Small intestine (tissue), 7 donors: ENCODE results near the gene COL4A3. TPM values are rescaled to one million over a fixed set of nuclear protein-coding genes. Genes with fewer than 3 reads are reported as not detected.
A peak's percentile ranks its signal among the peaks of the same experiment; 100 is the strongest.

Experiments
- DNase-seq, 2 donors: peaks; one replicate each; pipeline versions ENCODE4 v3.0.0 to v3.0.0-alpha.2; 2013
- FAIRE-seq: peaks from 2 replicates; lab custom pipeline; 2012; peaks lifted over from hg19 to GRCh38; lab: Jason Lieb, UNC
- H3K27ac ChIP-seq, 3 donors: one replicate each; pipeline ENCODE4 v1.5.1; 2013; ENCODE audit warnings: low read length in 2 of 3, mild to moderate bottlenecking in 2 of 3, control low read depth in 1 of 3, inconsistent platforms in 1 of 3, low read depth in 1 of 3, moderate library complexity in 1 of 3
- H3K27me3 ChIP-seq, 3 donors: one replicate each; pipeline ENCODE4 v1.6.1; 2013; ENCODE audit warnings: low read length in 3 of 3, inconsistent platforms in 1 of 3; ENCODE audit not compliant: control insufficient read depth in 3 of 3, insufficient read depth in 3 of 3
- H3K36me3 ChIP-seq, 3 donors: one replicate each; pipeline ENCODE4 v1.6.1; 2013; ENCODE audit warnings: low read length in 3 of 3, inconsistent platforms in 1 of 3, low read depth in 1 of 3, mild to moderate bottlenecking in 1 of 3, moderate library complexity in 1 of 3; ENCODE audit not compliant: control insufficient read depth in 3 of 3, insufficient read depth in 2 of 3
- H3K4me1 ChIP-seq, 3 donors: one replicate each; pipeline ENCODE4 v1.6.1; 2013; ENCODE audit warnings: low read length in 2 of 3, inconsistent platforms in 1 of 3, low read depth in 1 of 3, mild to moderate bottlenecking in 1 of 3, moderate library complexity in 1 of 3; ENCODE audit not compliant: control insufficient read depth in 3 of 3, insufficient read depth in 2 of 3
- H3K4me3 ChIP-seq, 3 donors: one replicate each; pipeline ENCODE4 v1.5.1; 2013; ENCODE audit warnings: low read length in 3 of 3, control low read depth in 1 of 3, inconsistent platforms in 1 of 3, low read depth in 1 of 3, mild to moderate bottlenecking in 1 of 3, moderate library complexity in 1 of 3
- H3K9me3 ChIP-seq, 2 donors: one replicate each; pipeline ENCODE4 v1.6.1; 2013; ENCODE audit warnings: low read depth in 1 of 2, low read length in 1 of 2; ENCODE audit not compliant: control insufficient read depth in 2 of 2, insufficient read depth in 1 of 2
- WGBS, 3 donors: extraction: QIAGEN DNeasy Blood & Tissue Kit; methylation state at CpG; one replicate each; pipeline ENCODE4 v1.1.7; 2013; 5-methylcytosine and 5-hydroxymethylcytosine counted together
- polyA plus RNA-seq, 4 donors: library from polyadenylated mRNA; stranded (reverse) in 3 of 4; unstranded in 1 of 4; fragments of 200-250 nt in 3 of 4; fragments of 120-200 nt in 1 of 4; gene quantifications; one replicate each; pipeline versions ENCODE4 v1.2.1 to v1.2.3, GENCODE V29; 2013
- donor health status: healthy with polysubstance abuse.
- donor health status: control.
- donor health status: control.
- donor health status: Bipolar disorder and iron deficiency.
- donor health status: healthy.

COL4A3 gene
- polyA plus RNA-seq, 4 donors, result under 0.01 to 0.21 (median 0.01) TPM; not detected in 1

DNA sequence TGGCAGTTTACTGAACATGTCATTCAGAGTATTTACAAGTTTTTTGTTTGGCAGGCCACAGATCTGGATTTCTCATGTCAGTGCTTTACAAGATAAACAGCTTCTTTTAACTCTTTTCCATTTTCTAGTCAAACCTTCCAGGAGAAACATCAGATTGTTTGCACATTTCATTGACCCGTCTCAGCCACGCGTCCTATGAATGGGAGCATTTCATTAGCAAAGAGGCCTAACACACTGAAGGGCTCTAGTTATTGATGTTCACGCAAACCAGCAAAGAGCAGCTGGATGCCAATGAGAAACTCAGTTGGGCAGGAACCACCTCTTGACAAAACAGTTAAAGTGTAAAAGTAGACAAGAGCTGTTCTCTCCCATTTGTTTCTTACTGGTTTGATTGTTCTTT lies 131.4 kb downstream of the COL4A3 start:
- Histone ChIP-seq H3K27ac (no peak overlapping the region), H3K27me3 (no peaks in the 10 kb centered on the region), H3K36me3 (no peaks in the 10 kb centered on the region), H3K4me1 (no peaks in the 10 kb centered on the region), H3K9me3 (no peaks in the 10 kb centered on the region), H3K4me3 (no peak overlapping the region)
- FAIRE-seq (no peak), DNase-seq (no peak)
- 89 to 96% (median 93%) methylated on average over 4 of the region's 4 CpGs for WGBS, 3 donors

DNA sequence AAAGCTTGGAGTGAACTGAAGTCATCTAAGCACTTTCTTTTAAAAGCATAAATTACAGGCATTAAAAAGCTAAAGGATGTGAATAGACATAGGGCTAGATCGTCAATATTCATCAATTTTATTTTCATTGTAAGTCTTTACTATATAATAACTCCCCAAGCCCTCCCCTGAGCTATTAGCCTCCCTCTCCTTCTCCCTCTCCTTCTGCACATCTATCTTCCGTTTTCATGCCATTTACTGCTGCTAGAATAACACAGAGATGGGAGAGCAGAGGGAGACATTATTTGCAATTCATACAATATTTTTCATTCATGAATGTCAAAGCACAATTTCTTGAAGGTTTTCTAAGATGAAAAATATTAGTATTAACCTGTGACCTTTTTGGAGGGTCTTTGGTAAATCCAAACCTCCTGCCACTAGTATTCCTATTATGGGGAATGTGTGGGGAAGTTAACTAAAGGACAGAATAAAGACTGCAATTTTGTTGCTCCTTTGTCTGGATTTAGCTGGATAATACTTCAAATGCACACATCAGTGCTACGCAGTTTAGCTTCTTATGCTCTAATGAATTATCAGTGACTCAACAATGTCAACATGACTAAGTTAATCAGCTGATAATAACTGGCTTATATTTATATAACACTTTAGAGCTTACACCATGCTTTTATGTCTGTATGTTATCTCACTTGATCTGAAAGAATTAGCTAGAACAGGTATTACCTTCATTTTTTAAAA lies 132.4 kb downstream of the COL4A3 start:
- no peaks in the 10 kb centered on the region for H3K36me3 ChIP-seq
- no peak overlapping the region for H3K4me3 ChIP-seq
- no peaks in the 10 kb centered on the region for H3K9me3 ChIP-seq
- FAIRE-seq (no peak), DNase-seq (peak in 1 of 2 donors; percentile 48)
- no peaks in the 10 kb centered on the region for H3K4me1 ChIP-seq
- H3K27ac ChIP-seq, result no peak overlapping the region
- 67 to 79% (median 74%) methylated on average over 3 of the region's 3 CpGs for WGBS, 3 donors
- H3K27me3 ChIP-seq, result no peaks in the 10 kb centered on the region

DNA sequence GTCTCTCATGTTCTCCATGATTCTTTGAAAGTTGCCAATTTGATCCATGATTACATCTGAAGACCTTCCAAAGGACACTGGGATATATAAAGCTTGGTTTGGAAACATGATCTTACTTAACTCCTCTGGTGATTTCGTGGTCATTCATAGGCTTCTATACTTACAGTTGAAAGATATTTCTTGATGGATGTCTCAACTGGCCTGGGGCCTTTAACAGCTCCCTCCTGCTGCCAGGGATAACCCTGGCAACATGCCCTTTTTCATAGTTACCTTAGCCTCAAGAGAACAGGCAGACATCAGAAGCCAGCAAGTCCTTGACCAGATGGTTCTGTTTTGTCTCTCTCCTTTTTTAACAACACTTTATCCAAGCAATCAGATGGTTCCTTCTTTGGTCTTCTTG lies 137.1 kb downstream of the COL4A3 start:
- Histone ChIP-seq H3K36me3 (no peaks in the 10 kb centered on the region), H3K4me3 (no peak overlapping the region), H3K27me3 (no peaks in the 10 kb centered on the region), H3K27ac (no peak overlapping the region), H3K9me3 (no peaks in the 10 kb centered on the region), H3K4me1 (no peaks in the 10 kb centered on the region)
- DNase-seq, result no peak
- WGBS, 3 donors, result 62 to 84% (median 75%) methylated on average over 1 of the region's 1 CpG
- FAIRE-seq, result no peak

DNA sequence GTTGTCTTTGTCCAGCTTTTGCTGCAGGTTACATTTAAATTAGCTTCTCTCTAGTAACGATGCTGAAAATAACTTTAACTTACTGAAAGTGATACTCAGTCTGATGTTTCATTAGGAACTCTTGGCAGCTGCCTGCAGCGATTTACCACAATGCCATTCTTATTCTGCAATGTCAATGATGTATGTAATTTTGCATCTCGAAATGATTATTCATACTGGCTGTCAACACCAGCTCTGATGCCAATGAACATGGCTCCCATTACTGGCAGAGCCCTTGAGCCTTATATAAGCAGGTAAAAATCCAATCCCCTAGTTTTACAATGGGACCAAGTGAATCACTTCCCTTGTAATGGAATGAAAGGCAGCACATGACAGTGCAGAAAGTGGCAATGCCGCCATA lies 144.4 kb downstream of the COL4A3 start:
- H3K27ac ChIP-seq, result no peak overlapping the region
- no peak overlapping the region for H3K4me3 ChIP-seq
- no peaks in the 10 kb centered on the region for H3K27me3 ChIP-seq
- DNase-seq, result no peak
- no peaks in the 10 kb centered on the region for H3K4me1 ChIP-seq
- H3K9me3 ChIP-seq, result no peaks in the 10 kb centered on the region
- H3K36me3 ChIP-seq, result no peaks in the 10 kb centered on the region
- 85 to 89% (median 89%) methylated on average over 4 of the region's 4 CpGs for WGBS, 3 donors
- FAIRE-seq, result no peak

GRCh38 chr2:227310756-227311110 lies 146.3 kb downstream of the COL4A3 start:
- Histone ChIP-seq H3K4me1 (no peaks in the 10 kb centered on the region), H3K36me3 (no peaks in the 10 kb centered on the region), H3K27me3 (no peaks in the 10 kb centered on the region), H3K27ac (no peak overlapping the region), H3K4me3 (no peak overlapping the region), H3K9me3 (no peaks in the 10 kb centered on the region)
- DNase-seq (no peak), FAIRE-seq (no peak)
- 92 to 95% (median 92%) methylated on average over 4 of the region's 4 CpGs for WGBS, 3 donors

DNA sequence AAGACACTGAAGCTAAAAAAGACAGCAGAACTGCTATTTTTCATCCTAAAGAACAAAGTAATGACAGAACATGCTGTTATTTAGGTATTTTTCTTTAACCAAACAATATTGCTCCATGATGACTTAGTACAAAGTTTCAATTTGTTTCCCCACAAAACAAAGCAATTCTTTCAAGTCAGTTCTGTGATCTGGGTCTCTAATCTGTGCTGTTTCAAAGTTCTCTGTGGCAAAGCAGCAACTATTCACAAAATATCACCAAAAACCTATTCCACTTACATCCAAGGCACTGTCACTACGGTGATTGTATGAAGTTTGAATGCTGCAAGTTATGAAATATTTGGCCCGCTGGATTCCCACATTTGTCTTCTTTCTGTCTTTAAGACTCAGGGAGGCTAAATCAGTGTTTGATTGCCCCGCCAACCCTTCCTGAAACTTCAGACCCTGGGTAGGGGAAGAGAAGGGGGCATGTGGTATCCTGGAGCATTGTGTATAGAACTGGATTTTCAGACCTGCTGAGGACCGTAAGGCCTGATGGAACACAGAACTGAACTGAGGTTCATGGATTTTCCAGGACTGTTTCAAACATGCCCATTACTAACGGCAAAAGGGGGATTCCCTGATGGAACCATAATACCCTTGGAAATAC lies 147.6 kb downstream of the COL4A3 start:
- H3K27ac ChIP-seq, result no peak overlapping the region
- no peaks in the 10 kb centered on the region for H3K36me3 ChIP-seq
- 93 to 95% (median 95%) methylated on average over 5 of the region's 5 CpGs for WGBS, 3 donors
- FAIRE-seq (no peak), DNase-seq (no peak)
- H3K27me3 ChIP-seq, result no peaks in the 10 kb centered on the region
- H3K9me3 ChIP-seq, result no peaks in the 10 kb centered on the region
- no peak overlapping the region for H3K4me3 ChIP-seq
- no peaks in the 10 kb centered on the region for H3K4me1 ChIP-seq

DNA sequence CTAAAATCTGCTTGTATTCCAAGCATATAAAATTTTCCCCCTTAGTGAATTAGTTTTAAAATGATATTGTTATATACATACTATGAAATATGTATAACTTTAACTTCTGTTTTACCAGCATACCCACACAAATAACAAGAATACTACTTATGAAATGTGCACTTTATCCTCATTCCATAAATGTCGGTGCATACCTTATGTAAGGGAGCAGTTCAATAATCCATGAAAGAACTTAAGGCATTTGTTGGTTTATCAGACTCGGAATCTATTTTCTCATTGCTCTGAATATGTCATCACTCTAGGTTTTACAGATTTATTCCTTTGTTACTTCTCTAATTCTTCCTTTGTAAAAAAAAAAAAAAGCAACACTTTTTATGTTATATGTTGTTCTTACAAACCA lies 148.2 kb downstream of the COL4A3 start:
- Histone ChIP-seq H3K27me3 (no peaks in the 10 kb centered on the region), H3K27ac (no peak overlapping the region), H3K36me3 (no peaks in the 10 kb centered on the region), H3K9me3 (no peaks in the 10 kb centered on the region), H3K4me3 (no peak overlapping the region), H3K4me1 (no peaks in the 10 kb centered on the region)
- DNase-seq (no peak), FAIRE-seq (no peak)
- WGBS, 3 donors, result 48 to 69% (median 50%) methylated on average over 2 of the region's 2 CpGs

DNA sequence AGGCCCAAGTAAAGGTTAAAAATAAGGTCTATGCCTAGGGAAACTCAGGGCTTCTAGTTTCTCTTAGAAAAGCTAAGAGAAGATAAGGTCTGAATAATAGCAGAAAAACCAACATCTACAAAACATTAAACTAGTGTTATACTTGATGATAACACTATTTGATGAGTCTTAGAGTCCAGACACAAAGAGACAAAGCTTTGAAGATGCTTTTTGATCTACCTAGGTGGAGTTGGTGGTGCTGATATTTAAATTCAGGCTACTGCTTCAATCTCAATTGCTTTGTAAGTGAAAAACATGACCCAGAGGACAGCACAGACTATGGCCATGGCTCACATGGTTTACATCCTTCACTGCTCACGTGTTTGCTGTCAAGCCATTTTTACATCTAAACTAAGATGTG lies 148.9 kb downstream of the COL4A3 start:
- Histone ChIP-seq H3K4me1 (no peaks in the 10 kb centered on the region), H3K27me3 (no peaks in the 10 kb centered on the region), H3K9me3 (no peaks in the 10 kb centered on the region), H3K4me3 (no peak overlapping the region), H3K27ac (no peak overlapping the region), H3K36me3 (no peaks in the 10 kb centered on the region)
- DNase-seq, result no peak
- FAIRE-seq, result no peak
- 86 to 96% (median 95%) methylated on average over 1 of the region's 1 CpG for WGBS, 3 donors
